Measurements from ENCODE around the gene DTNBP1. TPM values are rescaled to one million over a fixed set of nuclear protein-coding genes. Genes with fewer than 3 reads are reported as not detected.

Gene DTNBP1
- total and polyA plus RNA-seq, 2 of the 13 experiments (the other 11 are each of a cell fraction or from before 2014, with no cell fraction given): 6.6 to 19.1 TPM

GRCh38 chr6:15561447-15562199 lies 101.2 kb downstream of the DTNBP1 start:
- H3K4me3 ChIP-seq (replicated peaks in 1 of 3; ENCODE audit: insufficient read depth in 1 of 3, low read depth in 2 of 3, low read length in 3 of 3): no peak overlapping the region
- H4K20me1 ChIP-seq (ENCODE audit: insufficient read depth, low read length): no peaks in the 10 kb centered on the region
- ChIA-PET POLR2A (no interaction called here), CTCF (ENCODE audit: low intra/inter-chr PET ratio, low total read pairs) (no interaction called here)
- no peaks in the 10 kb centered on the region for H3K79me2 ChIP-seq (ENCODE audit: insufficient read depth, low read length)
- 98% methylated on average over 3 of the region's 3 CpGs for WGBS (ENCODE audit: low lambda C conversion rate)
- no peaks in the 10 kb centered on the region for H3K36me3 ChIP-seq (replicated peaks in 1 of 2; ENCODE audit: control insufficient read depth in 1 of 2, insufficient read depth in 2 of 2, low read length in 2 of 2)
- no peak overlapping the region for H3K9ac ChIP-seq (ENCODE audit: insufficient read depth, low read depth, low read length)
- H3K27me3 ChIP-seq (ENCODE audit: control insufficient read depth in 1 of 2, insufficient read depth in 2 of 2, low read length in 2 of 2): no peaks in the 10 kb centered on the region
- H3K9me3 ChIP-seq (ENCODE audit: low read length): no peaks in the 10 kb centered on the region
- no peak overlapping the region for H3K27ac ChIP-seq (ENCODE audit: extremely low read length, insufficient read depth, low read length)
- no peak overlapping the region for H2AFZ ChIP-seq (ENCODE audit: low read length)
- BruUV-seq (replicated peaks): no TSS peak
- DNase-seq (ENCODE audit: low spot score) (no peak), FAIRE-seq (no peak), ATAC-seq (no peak)
- peaks cover 12% of the 10 kb centered on the region for H3K4me1 ChIP-seq (ENCODE audit: insufficient read depth, low read length)
- intact Hi-C loops (cut with micrococcal nuclease; ENCODE audit: unreplicated experiment): no loop called here
- in situ Hi-C loops (cut with HindIII; ENCODE audit: extremely low pct_ligation_motif_present, low pct_unique_long_range_greater_than_20kb): no loop called here
- TF ChIP-seq RELA (CRISPR knock-in tag; IDR thresholded peaks at IDR 0.05): no peak
- no peak for TF ChIP-seq ZNF275 (CRISPR knock-in tag; IDR thresholded peaks at IDR 0.05; ENCODE audit: borderline replicate concordance)
- no peak for TF ChIP-seq ZBTB7A (CRISPR knock-in tag; IDR thresholded peaks at IDR 0.05)
- TF ChIP-seq FOXK2 (IDR thresholded peaks at IDR 0.05): no peak
- no peak overlapping the region for H3K4me2 ChIP-seq (ENCODE audit: low read depth, low read length)

GRCh38 chr6:15560713-15561112 lies 102.1 kb downstream of the DTNBP1 start:
- in situ Hi-C loops (cut with HindIII; ENCODE audit: extremely low pct_ligation_motif_present, low pct_unique_long_range_greater_than_20kb): no loop called here
- no TSS peak for BruUV-seq (replicated peaks)

More at GRCh38 chr6:15560713-15561112, 102.1 kb downstream of the DTNBP1 start:
- H3K9me3 ChIP-seq (ENCODE audit: low read length): no peaks in the 10 kb centered on the region
- H3K36me3 ChIP-seq (replicated peaks in 1 of 2; ENCODE audit: control insufficient read depth in 1 of 2, insufficient read depth in 2 of 2, low read length in 2 of 2): no peaks in the 10 kb centered on the region
- WGBS (ENCODE audit: low lambda C conversion rate): 100% methylated on average over 1 of the region's 1 CpG
- no peak overlapping the region for H3K4me3 ChIP-seq (replicated peaks in 1 of 3; ENCODE audit: insufficient read depth in 1 of 3, low read depth in 2 of 3, low read length in 3 of 3)
- ChIA-PET POLR2A (no interaction called here), CTCF (ENCODE audit: low intra/inter-chr PET ratio, low total read pairs) (no interaction called here)
- no peak overlapping the region for H3K9ac ChIP-seq (ENCODE audit: insufficient read depth, low read depth, low read length)
- FAIRE-seq (no peak), DNase-seq (ENCODE audit: low spot score) (no peak), ATAC-seq (no peak)
- H2AFZ ChIP-seq (ENCODE audit: low read length): no peak overlapping the region
- H3K4me2 ChIP-seq (ENCODE audit: low read depth, low read length): no peak overlapping the region
- no peaks in the 10 kb centered on the region for H3K27me3 ChIP-seq (ENCODE audit: control insufficient read depth in 1 of 2, insufficient read depth in 2 of 2, low read length in 2 of 2)
- no peaks in the 10 kb centered on the region for H3K79me2 ChIP-seq (ENCODE audit: insufficient read depth, low read length)
- no peak overlapping the region for H3K27ac ChIP-seq (ENCODE audit: extremely low read length, insufficient read depth, low read length)
- no peaks in the 10 kb centered on the region for H4K20me1 ChIP-seq (ENCODE audit: insufficient read depth, low read length)
- peaks cover 12% of the 10 kb centered on the region for H3K4me1 ChIP-seq (ENCODE audit: insufficient read depth, low read length)
- intact Hi-C loops (cut with micrococcal nuclease; ENCODE audit: unreplicated experiment): no loop called here
- TF ChIP-seq MAFK (conservative IDR thresholded peaks at IDR 0.05 in 1 of 2, IDR thresholded peaks at IDR 0.05 in 1 of 2; ENCODE audit: low read length in 2 of 2) (peak; percentile 49 to 70; a peak in 3 of 4 replicates), MEF2D (CRISPR knock-in tag; IDR thresholded peaks at IDR 0.05) (no peak), CEBPG (CRISPR knock-in tag; IDR thresholded peaks at IDR 0.05) (no peak), ZNF674 (CRISPR knock-in tag; IDR thresholded peaks at IDR 0.05; ENCODE audit: low read depth) (no peak), ZNF264 (CRISPR knock-in tag; IDR thresholded peaks at IDR 0.05) (no peak)

All from HepG2 (cell line).